GM23248 (cell line): ENCODE results near the gene TCP11. TPM values are rescaled to one million over a fixed set of nuclear protein-coding genes. Genes with fewer than 3 reads are reported as not detected.

Source experiments
- DNase-seq: peaks from one replicate; pipeline ENCODE4 v3.0.0-alpha.2; 2015
- H2AFZ ChIP-seq: fragments of 200-600 bp; sonication (generic); 2 replicates; pipeline ENCODE4 v1.6.1; 2016; ENCODE audit warnings: antibody characterized with exemption
- H3F3A ChIP-seq: fragments of 200-600 bp; sonication (generic); 2 replicates; pipeline ENCODE4 v1.6.1; 2016; ENCODE audit warnings: mild to moderate bottlenecking, antibody characterized with exemption, mixed run types; ENCODE audit not compliant: insufficient read depth
- H3K27ac ChIP-seq: fragments of 200-600 bp; sonication (generic); 2 replicates; pipeline ENCODE4 v1.5.1; 2016; ENCODE audit warnings: mild to moderate bottlenecking
- H3K27me3 ChIP-seq: fragments of 200-600 bp; sonication (generic); replicated peaks from 2 replicates; pipeline ENCODE4 v1.6.1; 2016; ENCODE audit warnings: mild to moderate bottlenecking; ENCODE audit not compliant: insufficient read depth
- H3K36me3 ChIP-seq: fragments of 200-600 bp; sonication (generic); 2 replicates; pipeline ENCODE4 v1.6.1; 2016; ENCODE audit warnings: low read depth, mild to moderate bottlenecking
- H3K4me1 ChIP-seq: fragments of 200-600 bp; sonication (generic); 2 replicates; pipeline ENCODE4 v1.6.1; 2016; ENCODE audit warnings: mild to moderate bottlenecking; ENCODE audit not compliant: insufficient read depth
- H3K4me2 ChIP-seq: fragments of 200-600 bp; sonication (generic); one replicate; pipeline ENCODE4 v1.6.1; 2016; ENCODE audit warnings: mild to moderate bottlenecking; ENCODE audit not compliant: unreplicated experiment
- H3K4me3 ChIP-seq: fragments of 200-600 bp; sonication (generic); 2 replicates; pipeline ENCODE4 v1.5.1; 2016; ENCODE audit warnings: mild to moderate bottlenecking
- H3K79me2 ChIP-seq: fragments of 200-600 bp; sonication (generic); 2 replicates; pipeline ENCODE4 v1.6.1; 2016; ENCODE audit warnings: mild to moderate bottlenecking; ENCODE audit not compliant: insufficient read depth
- H3K9ac ChIP-seq: fragments of 200-600 bp; sonication (generic); 2 replicates; pipeline ENCODE4 v1.6.1; 2016; ENCODE audit warnings: mild to moderate bottlenecking
- H3K9me2 ChIP-seq: fragments of 200-600 bp; sonication (generic); 2 replicates; pipeline ENCODE4 v1.6.1; 2016; ENCODE audit warnings: mixed run types, mild to moderate bottlenecking, moderate library complexity; ENCODE audit not compliant: insufficient read depth
- H3K9me3 ChIP-seq: fragments of 200-600 bp; sonication (generic); one replicate; pipeline ENCODE4 v1.6.1; 2017; ENCODE audit warnings: low read depth
- H4K20me1 ChIP-seq: fragments of 200-600 bp; sonication (generic); 2 replicates; pipeline ENCODE4 v1.6.0; 2016; ENCODE audit not compliant: insufficient read depth
- EZH2 ChIP-seq: fragments of 200-600 bp; sonication (generic); IDR thresholded peaks from 2 replicates; pipeline ENCODE4 v1.6.1; 2018; ENCODE audit warnings: antibody characterized with exemption, mild to moderate bottlenecking; ENCODE audit not compliant: insufficient read depth, poor library complexity, severe bottlenecking
- EZH2phosphoT487 ChIP-seq: fragments of 200-600 bp; sonication (generic); IDR thresholded peaks from 2 replicates; pipeline ENCODE4 v1.6.1; 2018; ENCODE audit warnings: antibody characterized with exemption, moderate library complexity, mild to moderate bottlenecking, low read depth; ENCODE audit not compliant: insufficient read depth
- WGBS, 2 experiments: methylation state at CpG; one replicate each; pipeline ENCODE4 v1.1.6; 2015 to 2017; ENCODE audit warnings: low lambda C conversion rate in 2 of 2, low coverage in 1 of 2; ENCODE audit errors: missing lambda C conversion rate in 2 of 2; 5-methylcytosine and 5-hydroxymethylcytosine counted together
- in situ Hi-C: fragments of 300-500 bp; cut with MboI; formaldehyde crosslinking; loops from 2 replicates; pipeline ENCODE4 v1.15.0; 2020
- polyA plus RNA-seq: library from polyadenylated mRNA; unstranded; fragments of >200 nt; fragmentation: Nextera tagmentation; extraction: Ambion mirVana; gene quantifications from 2 replicates; pipeline ENCODE4 v1.2.1, GENCODE V29; 2016
- total RNA-seq: library from RNA; depleted of rRNA; stranded (reverse); fragments of >200 nt; shearing (Covaris generic); gene quantifications from 2 replicates; pipeline ENCODE4 v1.2.3, GENCODE V29; 2014

TCP11 gene
- total and polyA plus RNA-seq, 2 experiments from 2014 or later: not detected

DNA sequence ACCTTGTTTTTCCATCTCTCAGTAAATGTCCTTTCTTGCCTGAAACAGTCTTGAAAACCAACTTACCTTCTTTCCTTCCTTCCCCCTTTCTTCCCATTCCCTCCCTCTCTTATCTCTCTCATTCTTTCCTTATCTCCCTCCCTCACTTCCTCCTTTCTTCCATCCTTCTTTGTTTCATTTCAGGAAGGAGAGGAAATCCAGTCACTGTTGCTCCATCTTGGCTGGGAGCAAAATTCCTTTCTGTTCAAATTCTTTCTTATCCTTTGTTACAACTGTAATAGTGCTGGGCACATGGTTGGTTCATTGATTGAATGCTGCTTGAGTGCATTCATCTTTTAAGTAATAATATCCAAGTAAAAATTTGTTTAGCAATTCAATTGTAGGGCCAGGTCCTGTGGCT is 17.4 kb upstream of the TCP11 start:
- Histone ChIP-seq H2AFZ (no peak overlapping the region), H3K4me3 (no peak overlapping the region), H3K27me3 (no peaks in the 10 kb centered on the region), H3K4me1 (peaks cover 9% of the 10 kb centered on the region; the same call in 1 of the 2 replicates), H3K4me2 (no peak overlapping the region), H3K27ac (no peak overlapping the region), H3K36me3 (no peaks in the 10 kb centered on the region), H3K9me3 (no peaks in the 10 kb centered on the region), H3K9ac (no peak overlapping the region), H4K20me1 (no peaks in the 10 kb centered on the region), H3F3A (peaks cover 11% of the 10 kb centered on the region; the same call in 1 of the 2 replicates), H3K9me2 (no peaks in the 10 kb centered on the region), H3K79me2 (no peaks in the 10 kb centered on the region)
- in situ Hi-C loops: no loop called here
- no peak for TF ChIP-seq EZH2phosphoT487
- no peak for TF ChIP-seq EZH2
- DNase-seq: no peak

DNA sequence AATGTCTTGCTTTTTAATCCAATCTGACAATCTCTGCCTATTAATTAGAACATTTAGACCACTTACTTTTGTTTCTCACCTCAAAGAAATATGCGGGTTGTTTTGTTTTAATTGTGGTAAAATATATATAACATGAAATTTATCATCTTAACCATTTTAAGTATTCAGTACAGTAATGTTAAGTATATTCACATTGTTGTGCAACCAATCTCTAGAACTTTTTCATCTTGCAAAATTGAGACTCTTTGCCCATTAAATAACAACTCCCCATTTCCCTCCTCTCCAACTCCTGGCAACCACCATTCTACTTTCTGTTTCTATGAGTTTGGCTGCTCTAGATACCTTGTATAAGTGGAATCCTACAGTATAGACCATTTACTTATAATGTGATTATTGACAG is 13.8 kb upstream of the TCP11 start:
- Histone ChIP-seq H3K9ac (no peak overlapping the region), H3K9me2 (no peaks in the 10 kb centered on the region), H3K79me2 (no peaks in the 10 kb centered on the region), H3K36me3 (no peaks in the 10 kb centered on the region), H3F3A (peaks cover 26% of the 10 kb centered on the region; the same call in 1 of the 2 replicates), H3K27me3 (no peaks in the 10 kb centered on the region), H3K4me1 (peaks cover 20% of the 10 kb centered on the region), H3K4me3 (no peak overlapping the region), H3K4me2 (no peak overlapping the region), H3K9me3 (no peaks in the 10 kb centered on the region), H2AFZ (no peak overlapping the region), H3K27ac (no peak overlapping the region), H4K20me1 (no peaks in the 10 kb centered on the region)
- no peak for DNase-seq
- WGBS, 2 experiments: 100% methylated on average over 1 of the region's 1 CpG
- TF ChIP-seq EZH2phosphoT487 (no peak), EZH2 (no peak)
- in situ Hi-C loops: no loop called here

DNA sequence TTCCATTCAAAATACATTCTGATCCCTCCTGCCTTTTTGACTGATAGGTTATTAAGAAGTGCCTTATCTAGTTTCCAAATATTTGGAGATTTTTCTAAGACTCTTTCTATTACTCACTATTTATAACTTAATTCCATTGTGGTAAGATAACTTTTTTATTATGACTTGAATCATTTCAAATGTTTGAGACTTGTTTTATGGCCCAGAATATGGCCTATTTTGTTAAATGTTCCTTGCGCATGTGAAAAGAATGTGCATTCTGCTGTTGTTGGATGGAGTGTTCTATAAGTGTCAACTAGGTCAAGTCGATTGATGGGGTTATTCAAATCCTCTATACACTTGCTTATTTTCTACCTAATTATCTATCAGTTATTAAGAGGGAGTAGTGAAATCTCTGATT is 13.1 kb upstream of the TCP11 start:
- Histone ChIP-seq H3K9me2 (no peaks in the 10 kb centered on the region), H3F3A (peaks cover 26% of the 10 kb centered on the region; the same call in 1 of the 2 replicates), H3K4me1 (peaks cover 20% of the 10 kb centered on the region), H3K9me3 (no peaks in the 10 kb centered on the region), H3K27ac (no peak overlapping the region), H3K79me2 (no peaks in the 10 kb centered on the region), H3K36me3 (no peaks in the 10 kb centered on the region), H3K9ac (no peak overlapping the region), H3K27me3 (no peaks in the 10 kb centered on the region), H3K4me2 (no peak overlapping the region), H2AFZ (no peak overlapping the region), H3K4me3 (no peak overlapping the region), H4K20me1 (no peaks in the 10 kb centered on the region)
- 95 to 100% methylated on average over 2 of the region's 2 CpGs for WGBS, 2 experiments
- in situ Hi-C loops: no loop called here
- DNase-seq: no peak
- TF ChIP-seq EZH2phosphoT487 (no peak), EZH2 (no peak)

DNA sequence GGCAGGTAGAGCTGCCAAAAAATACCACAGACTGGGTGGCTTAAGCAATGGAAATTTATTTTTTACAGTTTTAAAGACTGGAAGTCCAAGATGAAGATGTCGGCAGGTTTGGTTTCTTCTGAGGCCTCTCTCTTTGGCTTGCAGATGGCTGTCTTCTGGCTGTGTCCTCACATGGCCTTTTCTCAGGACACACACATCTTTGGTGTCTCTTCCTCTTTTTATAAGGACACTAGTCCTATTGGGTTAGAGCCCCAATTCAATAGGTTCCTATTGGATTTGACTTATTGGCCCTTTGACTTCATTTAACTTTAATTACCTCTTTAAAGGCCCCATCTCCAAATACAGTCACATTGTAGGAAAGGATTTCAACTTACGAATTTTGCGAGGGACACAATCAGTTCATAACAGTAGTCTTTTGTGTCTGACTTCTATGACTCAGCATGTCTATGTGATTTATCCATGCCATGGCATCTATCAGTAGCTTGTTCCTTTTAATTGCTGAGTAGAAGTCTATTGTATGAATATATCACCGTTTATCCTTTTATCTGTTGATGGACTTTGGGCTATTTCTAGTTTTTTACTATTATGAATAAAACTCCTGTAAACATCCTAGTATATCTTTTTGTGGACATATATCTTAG is 11.0 kb upstream of the TCP11 start:
- no peaks in the 10 kb centered on the region for H3K27me3 ChIP-seq
- H3K79me2 ChIP-seq: no peaks in the 10 kb centered on the region
- no peak overlapping the region for H3K27ac ChIP-seq
- no peaks in the 10 kb centered on the region for H3K9me2 ChIP-seq
- H2AFZ ChIP-seq: no peak overlapping the region
- 93 to 96% methylated on average over 4 of the region's 4 CpGs for WGBS, 2 experiments
- no peak overlapping the region for H3K4me2 ChIP-seq
- no peak overlapping the region for H3K9ac ChIP-seq
- H3K4me1 ChIP-seq: peaks cover 34% of the 10 kb centered on the region
- TF ChIP-seq EZH2 (no peak), EZH2phosphoT487 (no peak)
- H3F3A ChIP-seq: peaks cover 32% of the 10 kb centered on the region
- in situ Hi-C loops: no loop called here
- no peaks in the 10 kb centered on the region for H3K9me3 ChIP-seq
- H4K20me1 ChIP-seq: no peaks in the 10 kb centered on the region
- H3K4me3 ChIP-seq: no peak overlapping the region
- H3K36me3 ChIP-seq: no peaks in the 10 kb centered on the region
- no peak for DNase-seq

DNA sequence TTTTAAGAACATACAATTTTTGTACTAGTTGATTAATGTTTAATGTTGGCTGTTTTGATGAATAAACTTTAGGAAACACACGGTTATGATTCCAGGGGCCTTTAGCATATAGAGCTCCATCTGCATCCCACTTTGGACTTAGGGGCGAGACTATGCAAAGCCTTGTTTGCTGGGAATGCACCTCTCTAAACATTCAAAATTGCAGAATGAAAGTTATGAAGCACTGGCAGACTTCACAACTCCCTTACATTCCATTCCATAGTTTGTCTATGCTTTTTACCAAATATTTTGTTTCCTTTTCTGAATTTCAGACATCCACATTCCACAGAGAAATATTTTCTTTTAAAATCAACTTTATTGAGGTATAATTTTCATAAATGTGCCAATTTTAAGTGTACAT is 10.3 kb upstream of the TCP11 start:
- Histone ChIP-seq H3K4me2 (no peak overlapping the region), H4K20me1 (no peaks in the 10 kb centered on the region), H3K9me3 (no peaks in the 10 kb centered on the region), H2AFZ (no peak overlapping the region), H3K27ac (no peak overlapping the region), H3K27me3 (no peaks in the 10 kb centered on the region), H3K9me2 (no peaks in the 10 kb centered on the region), H3K4me3 (no peak overlapping the region), H3K79me2 (no peaks in the 10 kb centered on the region), H3K36me3 (no peaks in the 10 kb centered on the region), H3F3A (peaks cover 32% of the 10 kb centered on the region), H3K4me1 (peaks cover 37% of the 10 kb centered on the region), H3K9ac (no peak overlapping the region)
- WGBS, 2 experiments: 97 to 98% methylated on average over 2 of the region's 2 CpGs
- no peak for DNase-seq
- TF ChIP-seq EZH2 (no peak), EZH2phosphoT487 (no peak)
- in situ Hi-C loops: no loop called here
